ENCODE data around the gene ZNF25. TPM values are rescaled to one million over a fixed set of nuclear protein-coding genes. Genes with fewer than 3 reads are reported as not detected.
A peak's percentile ranks its signal among the peaks of the same experiment; 100 is the strongest.
"Not testable (repeated sequence)": the region's sequence is repeated elsewhere in the genome, so short reads cannot be mapped to it uniquely, and the experiment has no call there.

ZNF25 gene
- total RNA-seq, 2 experiments from 2014 or later: 6.3 to 7.1 TPM

GRCh38 chr10:37976880-37977203 lies 395 bp upstream of the ZNF25 start:
- DNase-seq (no peak), ATAC-seq (no peak)
- Mint-ChIP-seq H3K27me3 (no peaks in the 10 kb centered on the region), H3K27ac (peak overlapping the region; percentile 96), H3K9me3 (ENCODE audit: low read depth) (peaks cover 1% of the 10 kb centered on the region), H3K4me1 (peaks cover 23% of the 10 kb centered on the region), H3K4me3 (peak overlapping the region; percentile 90), H3K36me3 (peaks cover 18% of the 10 kb centered on the region)
- CTCF ChIA-PET: interaction anchor here (0.7 to 1.7 kb wide), 15 partner anchors 10 to 425 kb away, joined by 3 to 9 read pairs (median 4); partner anchors contain the start of gene ZNF33A

DNA sequence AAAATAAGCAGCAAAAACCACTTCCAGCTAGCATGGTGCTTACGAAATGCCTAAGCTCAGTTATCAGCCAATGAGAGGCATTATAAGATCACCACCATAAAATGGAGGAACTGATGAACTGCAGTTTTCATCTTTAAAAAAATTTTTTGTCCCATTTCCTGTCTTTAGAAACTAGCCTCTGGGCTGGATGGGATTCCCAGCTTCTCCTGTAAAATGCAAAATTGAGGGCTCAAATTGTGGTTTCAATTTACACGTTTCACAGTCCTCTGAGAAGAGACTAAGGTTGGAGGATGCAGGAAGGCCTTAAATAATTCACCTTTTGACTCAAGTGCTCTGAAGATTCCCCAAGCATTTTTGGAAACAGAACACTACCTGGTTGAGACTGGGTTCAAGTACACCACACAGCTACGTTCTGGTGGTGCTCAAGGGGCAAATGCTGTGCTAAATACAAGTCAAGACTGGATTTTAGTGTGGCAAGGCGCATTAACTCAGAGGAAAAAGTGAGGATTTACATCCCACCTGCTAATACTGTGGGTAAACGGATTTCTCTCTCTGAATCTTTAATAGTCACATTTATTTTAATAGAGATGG lies 951 bp downstream of the ZNF25 start:
- peak overlapping the region; percentile 96 for H3K27ac Mint-ChIP-seq
- peak; percentile 45 for DNase-seq
- CTCF ChIA-PET: interaction anchor here (1.0 to 1.6 kb wide), 3 partner anchors 10 to 118 kb away, joined by 3 to 5 read pairs (median 4); partner anchors contain the start of genes ZNF33A and ZNF37A

DNA sequence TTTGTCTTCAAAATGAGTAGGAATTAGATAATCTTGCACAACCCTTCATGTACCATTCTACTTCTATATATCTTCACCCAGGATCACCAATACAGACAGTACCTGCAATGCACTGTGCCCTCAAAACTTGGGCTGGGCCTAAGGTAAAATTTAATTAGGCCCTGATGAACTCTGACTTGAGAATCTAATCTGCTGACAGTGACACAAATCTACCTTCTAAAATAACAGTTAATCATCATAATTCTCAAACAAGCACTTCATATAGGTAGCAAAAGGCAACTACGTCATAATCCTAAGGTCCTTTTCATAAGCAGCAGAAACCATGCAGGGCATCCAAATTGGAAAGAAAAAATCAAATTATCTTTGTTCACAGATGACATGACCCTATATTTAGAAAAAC lies 4.1 kb downstream of the ZNF25 start:
- CTCF ChIA-PET: no interaction called here
- H3K36me3 Mint-ChIP-seq: peaks cover 49% of the 10 kb centered on the region

More for the DNA sequence above, 951 bp downstream of the ZNF25 start:
- Mint-ChIP-seq H3K4me3 (peak overlapping the region; percentile 90), H3K27me3 (no peaks in the 10 kb centered on the region), H3K4me1 (peaks cover 23% of the 10 kb centered on the region), H3K36me3 (peaks cover 25% of the 10 kb centered on the region), H3K9me3 (ENCODE audit: low read depth) (peaks cover 1% of the 10 kb centered on the region)
- no peak for ATAC-seq

GRCh38 chr10:37965006-37965405 lies 11.4 kb downstream of the ZNF25 start:
- Mint-ChIP-seq H3K9me3 (ENCODE audit: low read depth) (peaks cover 21% of the 10 kb centered on the region), H3K4me3 (no peak overlapping the region)

More for the DNA sequence above, 4.1 kb downstream of the ZNF25 start:
- DNase-seq (no peak), ATAC-seq (no peak)
- peaks cover 23% of the 10 kb centered on the region for H3K4me1 Mint-ChIP-seq
- H3K4me3 Mint-ChIP-seq: no peak overlapping the region
- no peak overlapping the region for H3K27ac Mint-ChIP-seq
- H3K27me3 Mint-ChIP-seq: no peaks in the 10 kb centered on the region
- peaks cover 4% of the 10 kb centered on the region for H3K9me3 Mint-ChIP-seq (ENCODE audit: low read depth)

GRCh38 chr10:37960591-37961137 lies 15.8 kb downstream of the ZNF25 start:
- ATAC-seq (no peak), DNase-seq (no peak)
- Mint-ChIP-seq H3K27me3 (no peaks in the 10 kb centered on the region), H3K4me1 (no peaks in the 10 kb centered on the region), H3K36me3 (peaks cover 50% of the 10 kb centered on the region), H3K4me3 (no peak overlapping the region), H3K9me3 (ENCODE audit: low read depth) (peaks cover 10% of the 10 kb centered on the region), H3K27ac (no peak overlapping the region)
- CTCF ChIA-PET: no interaction called here

More at GRCh38 chr10:37965006-37965405, 11.4 kb downstream of the ZNF25 start:
- Mint-ChIP-seq H3K27ac (no peak overlapping the region), H3K36me3 (peaks cover 59% of the 10 kb centered on the region), H3K4me1 (no peaks in the 10 kb centered on the region), H3K27me3 (no peaks in the 10 kb centered on the region)
- DNase-seq (no peak), ATAC-seq (no peak)
- CTCF ChIA-PET: no interaction called here

DNA sequence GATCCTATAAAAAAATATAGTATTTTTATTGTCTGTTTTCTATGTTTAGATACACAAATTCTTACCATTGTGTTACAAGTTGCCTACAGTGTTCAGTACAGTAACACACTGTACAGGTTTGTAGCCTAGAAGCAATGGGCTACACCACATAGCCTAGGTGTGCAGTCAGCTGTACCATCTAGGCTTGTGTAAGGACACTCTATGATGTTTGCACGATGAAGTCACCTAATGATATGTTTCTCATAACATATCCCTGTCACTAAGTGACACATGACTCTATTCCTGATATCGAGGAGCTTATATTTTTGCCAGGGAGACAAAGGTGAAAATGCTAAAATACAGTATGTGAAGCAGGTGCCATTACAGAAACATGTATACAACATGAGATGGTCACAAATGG lies 18.6 kb downstream of the ZNF25 start:
- ATAC-seq: no peak
- Mint-ChIP-seq H3K4me1 (no peaks in the 10 kb centered on the region), H3K27me3 (no peaks in the 10 kb centered on the region), H3K9me3 (ENCODE audit: low read depth) (peaks cover 18% of the 10 kb centered on the region), H3K36me3 (peaks cover 57% of the 10 kb centered on the region), H3K4me3 (no peak overlapping the region), H3K27ac (no peak overlapping the region)
- CTCF ChIA-PET: no interaction called here
- no peak for DNase-seq

DNA sequence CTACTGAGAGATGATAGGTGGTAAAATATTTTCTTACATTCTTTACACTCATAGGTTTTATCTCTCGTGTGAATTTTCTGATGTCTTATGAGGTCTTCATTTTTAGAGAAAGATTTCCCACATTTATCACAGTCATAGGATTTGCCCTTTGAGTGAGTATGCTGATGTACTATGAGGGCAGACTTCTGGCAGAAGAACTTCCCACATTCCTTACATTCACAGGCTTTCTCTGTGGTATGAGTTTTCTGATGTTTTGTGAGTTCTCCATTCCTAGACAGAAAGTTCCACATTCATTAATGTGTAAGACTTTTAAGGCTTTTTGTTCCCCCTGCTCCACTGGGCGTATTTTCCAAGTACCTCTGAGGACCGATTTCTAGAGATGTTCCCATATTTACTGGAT lies 23.5 kb downstream of the ZNF25 start:
- DNase-seq: no peak
- no peaks in the 10 kb centered on the region for H3K4me1 Mint-ChIP-seq
- peaks cover 72% of the 10 kb centered on the region for H3K36me3 Mint-ChIP-seq
- no peaks in the 10 kb centered on the region for H3K27me3 Mint-ChIP-seq
- H3K9me3 Mint-ChIP-seq (ENCODE audit: low read depth): peaks cover 25% of the 10 kb centered on the region
- no peak for ATAC-seq
- no peak overlapping the region for H3K4me3 Mint-ChIP-seq
- H3K27ac Mint-ChIP-seq: no peak overlapping the region
- CTCF ChIA-PET: no interaction called here

- CTCF ChIA-PET: interaction anchor here (1.3 kb wide), 1 partner anchor 25 kb away, joined by 5 read pairs; no protein-coding TSS in a partner anchor
- Mint-ChIP-seq H3K4me1 (no peaks in the 10 kb centered on the region), H3K27me3 (no peaks in the 10 kb centered on the region), H3K27ac (no peak overlapping the region), H3K4me3 (no peak overlapping the region), H3K36me3 (peaks cover 67% of the 10 kb centered on the region), H3K9me3 (ENCODE audit: low read depth) (peaks cover 25% of the 10 kb centered on the region)
- DNase-seq (no peak), ATAC-seq (no peak)
Observed at GRCh38 chr10:37952043-37952755, 24.2 kb downstream of the ZNF25 start.

DNA sequence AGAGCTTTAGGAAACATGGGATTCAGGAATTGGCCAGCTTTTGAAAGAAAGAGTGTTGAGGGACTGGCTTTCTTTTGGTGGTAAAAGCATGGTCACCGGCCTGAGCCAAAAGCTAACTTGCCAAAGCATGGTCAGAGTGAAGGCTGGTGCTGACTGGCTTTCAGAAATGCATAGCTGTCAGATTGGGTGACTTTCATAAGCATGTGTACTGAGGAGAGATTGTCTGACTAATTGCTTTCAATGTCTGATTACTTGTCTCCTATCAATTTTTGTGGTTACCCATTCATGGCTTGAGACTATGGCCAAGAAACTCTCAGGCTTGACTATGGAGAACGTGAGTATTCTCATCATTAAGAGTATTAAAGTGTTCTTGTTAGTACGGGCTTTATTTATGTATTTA lies 28.2 kb downstream of the ZNF25 start:
- H3K27ac Mint-ChIP-seq: no peak overlapping the region
- peaks cover 36% of the 10 kb centered on the region for H3K36me3 Mint-ChIP-seq
- H3K27me3 Mint-ChIP-seq: no peaks in the 10 kb centered on the region
- H3K4me3 Mint-ChIP-seq: no peak overlapping the region
- H3K9me3 Mint-ChIP-seq (ENCODE audit: low read depth): peaks cover 13% of the 10 kb centered on the region
- no peak for DNase-seq
- H3K4me1 Mint-ChIP-seq: no peaks in the 10 kb centered on the region
- ATAC-seq: no peak
- CTCF ChIA-PET: no interaction called here

DNA sequence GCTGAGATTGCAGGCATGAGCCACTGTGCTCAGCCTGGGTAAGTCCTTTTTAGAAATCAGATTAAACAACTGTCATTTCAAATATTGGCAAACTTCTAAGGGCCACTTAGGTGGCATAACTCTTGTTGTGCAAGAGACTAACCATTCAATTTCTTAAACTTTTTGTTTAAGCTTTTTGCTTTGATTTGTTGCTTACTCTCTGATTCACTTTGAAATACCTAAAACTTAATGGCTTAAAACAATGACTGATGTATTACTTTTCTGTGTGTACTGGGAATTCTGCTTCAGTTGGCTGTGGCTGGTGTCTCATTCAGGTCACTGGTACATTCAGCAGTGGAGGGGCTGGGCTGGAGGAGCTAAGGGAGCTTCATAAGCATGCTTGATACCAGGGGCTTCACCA lies 28.9 kb downstream of the ZNF25 start:
- Mint-ChIP-seq H3K4me3 (no peak overlapping the region), H3K9me3 (ENCODE audit: low read depth) (peaks cover 7% of the 10 kb centered on the region), H3K4me1 (no peaks in the 10 kb centered on the region), H3K27me3 (no peaks in the 10 kb centered on the region), H3K36me3 (peaks cover 29% of the 10 kb centered on the region), H3K27ac (no peak overlapping the region)
- no peak for ATAC-seq
- CTCF ChIA-PET: no interaction called here
- DNase-seq: no peak

- H3K36me3 Mint-ChIP-seq: no peaks in the 10 kb centered on the region
- no peak overlapping the region for H3K27ac Mint-ChIP-seq
- no peaks in the 10 kb centered on the region for H3K9me3 Mint-ChIP-seq (ENCODE audit: low read depth)
- no peaks in the 10 kb centered on the region for H3K27me3 Mint-ChIP-seq
- DNase-seq (no peak), ATAC-seq (no peak)
- no peak overlapping the region for H3K4me3 Mint-ChIP-seq
- no peaks in the 10 kb centered on the region for H3K4me1 Mint-ChIP-seq
- CTCF ChIA-PET: no interaction called here
Observed at GRCh38 chr10:37937864-37938263, 38.6 kb downstream of the ZNF25 start.

- DNase-seq (no peak), ATAC-seq (no peak)
- Mint-ChIP-seq H3K9me3 (ENCODE audit: low read depth) (peaks cover 3% of the 10 kb centered on the region), H3K36me3 (no peaks in the 10 kb centered on the region), H3K27ac (no peak overlapping the region), H3K27me3 (no peaks in the 10 kb centered on the region), H3K4me3 (no peak overlapping the region), H3K4me1 (no peaks in the 10 kb centered on the region)
- CTCF ChIA-PET: no interaction called here
Observed at GRCh38 chr10:37934791-37935190, 41.7 kb downstream of the ZNF25 start.

- CTCF ChIA-PET: no interaction called here
- no peak for ATAC-seq
- H3K4me1 Mint-ChIP-seq: no peaks in the 10 kb centered on the region
- DNase-seq: no peak
- peaks cover 3% of the 10 kb centered on the region for H3K9me3 Mint-ChIP-seq (ENCODE audit: low read depth)
- no peak overlapping the region for H3K27ac Mint-ChIP-seq
- H3K36me3 Mint-ChIP-seq: no peaks in the 10 kb centered on the region
- no peak overlapping the region for H3K4me3 Mint-ChIP-seq
- H3K27me3 Mint-ChIP-seq: no peaks in the 10 kb centered on the region
Observed at GRCh38 chr10:37930423-37930822, 46.0 kb downstream of the ZNF25 start.

DNA sequence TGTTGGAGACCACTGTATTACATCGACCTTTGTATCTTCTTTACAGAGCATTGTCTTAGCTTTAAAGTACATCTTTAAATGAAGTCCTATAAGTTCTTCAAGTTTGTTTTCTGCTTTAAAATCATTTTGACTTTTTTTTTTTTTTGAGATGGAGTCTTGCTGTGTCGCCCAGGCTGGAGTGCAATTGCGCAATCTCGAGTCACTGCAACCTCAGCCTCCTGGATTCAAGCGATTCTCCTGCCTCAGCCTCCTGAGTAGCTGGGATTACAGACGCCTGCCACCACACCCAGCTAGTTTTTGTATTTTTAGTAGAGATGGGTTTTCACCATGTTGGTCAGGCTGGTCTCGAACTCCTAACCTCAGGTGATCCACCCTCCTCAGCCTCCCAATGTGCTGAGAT lies 68.3 kb downstream of the ZNF25 start:
- DNase-seq; ATAC-seq; H3K4me1 Mint-ChIP-seq; CTCF ChIA-PET; H3K4me3 Mint-ChIP-seq; H3K36me3 Mint-ChIP-seq; H3K27me3 Mint-ChIP-seq; H3K27ac Mint-ChIP-seq; H3K9me3 Mint-ChIP-seq (ENCODE audit: low read depth): not testable (repeated sequence)

Data from activated CD8-positive, alpha-beta memory T cell treated with anti-CD3 and anti-CD28 coated beads, Interleukin-2, amount 10 ng/mL, durations not matched to agents 7 days and 5 days (primary cell).